Measurements from ENCODE around the gene CTIF. TPM values are rescaled to one million over a fixed set of nuclear protein-coding genes. Genes with fewer than 3 reads are reported as not detected.

CTIF gene
- total RNA-seq, 2 experiments from 2014 or later = 0.06 to 0.38 TPM

GRCh38 chr18:48904091-48904490, 365.3 kb downstream of the CTIF start:
- Histone ChIP-seq H3K4me1 (ENCODE audit: insufficient read depth, low read length, poor library complexity, severe bottlenecking) (no peaks in the 10 kb centered on the region), H3K4me3 (ENCODE audit: low read depth, low read length, poor library complexity, severe bottlenecking) (no peak overlapping the region), H3K9me2 (ENCODE audit: insufficient read depth, low read length) (no peaks in the 10 kb centered on the region), H3K79me2 (ENCODE audit: insufficient read depth, low read depth, low read length) (no peaks in the 10 kb centered on the region), H3K36me3 (ENCODE audit: insufficient read depth, low read length) (no peaks in the 10 kb centered on the region), H3K9me3 (ENCODE audit: low read length) (no peaks in the 10 kb centered on the region), H3K4me2 (ENCODE audit: low read length) (no peak overlapping the region), H3K27ac (ENCODE audit: low read depth, low read length, poor library complexity, severe bottlenecking) (no peak overlapping the region), H2AFZ (ENCODE audit: low read length) (no peak overlapping the region), H4K20me1 (ENCODE audit: insufficient read depth, low read length) (no peaks in the 10 kb centered on the region)
- ChIA-PET CTCF (ENCODE audit: unreplicated experiment) (no interaction called here), POLR2A (no interaction called here)
- TF ChIP-seq EZH2phosphoT487 (IDR thresholded peaks at IDR 0.05; ENCODE audit: borderline replicate concordance, low read depth, low read length) (no peak), CTCF (conservative IDR thresholded peaks at IDR 0.05; ENCODE audit: low read length) (no peak)
- DNase-seq (ENCODE audit: low spot score) = no peak
- BruUV-seq (replicated peaks) = no TSS peak
- intact Hi-C loops (cut with micrococcal nuclease; ENCODE audit: unreplicated experiment) = no loop called here

- no TSS peak for BruUV-seq (replicated peaks)
- intact Hi-C loops (cut with micrococcal nuclease; ENCODE audit: unreplicated experiment) = no loop called here
- no peaks in the 10 kb centered on the region for H3K9me2 ChIP-seq (ENCODE audit: insufficient read depth, low read length)
- no peak overlapping the region for H3K27ac ChIP-seq (ENCODE audit: low read depth, low read length, poor library complexity, severe bottlenecking)
- H3K4me1 ChIP-seq (ENCODE audit: insufficient read depth, low read length, poor library complexity, severe bottlenecking) = no peaks in the 10 kb centered on the region
- POLR2A ChIA-PET = no interaction called here
- no peaks in the 10 kb centered on the region for H3K79me2 ChIP-seq (ENCODE audit: insufficient read depth, low read depth, low read length)
- H2AFZ ChIP-seq (ENCODE audit: low read length) = no peak overlapping the region
- H4K20me1 ChIP-seq (ENCODE audit: insufficient read depth, low read length) = no peaks in the 10 kb centered on the region
- DNase-seq (ENCODE audit: low spot score) = no peak
- no peaks in the 10 kb centered on the region for H3K36me3 ChIP-seq (ENCODE audit: insufficient read depth, low read length)
- H3K4me2 ChIP-seq (ENCODE audit: low read length) = no peak overlapping the region
- H3K9me3 ChIP-seq (ENCODE audit: low read length) = no peaks in the 10 kb centered on the region
- TF ChIP-seq EZH2phosphoT487 (IDR thresholded peaks at IDR 0.05; ENCODE audit: borderline replicate concordance, low read depth, low read length) = no peak
- no peak for TF ChIP-seq CTCF (conservative IDR thresholded peaks at IDR 0.05; ENCODE audit: low read length)
- CTCF ChIA-PET (ENCODE audit: unreplicated experiment) = no interaction called here
- no peak overlapping the region for H3K4me3 ChIP-seq (ENCODE audit: low read depth, low read length, poor library complexity, severe bottlenecking)
Measured at GRCh38 chr18:48904847-48905394, 366.1 kb downstream of the CTIF start.

- H3K9me2 ChIP-seq (ENCODE audit: insufficient read depth, low read length) = no peaks in the 10 kb centered on the region
- no peaks in the 10 kb centered on the region for H3K9me3 ChIP-seq (ENCODE audit: low read length)
- H3K4me2 ChIP-seq (ENCODE audit: low read length) = no peak overlapping the region
- no peaks in the 10 kb centered on the region for H3K36me3 ChIP-seq (ENCODE audit: insufficient read depth, low read length)
- no peaks in the 10 kb centered on the region for H3K79me2 ChIP-seq (ENCODE audit: insufficient read depth, low read depth, low read length)
- TF ChIP-seq CTCF (conservative IDR thresholded peaks at IDR 0.05; ENCODE audit: low read length) (no peak), EZH2phosphoT487 (IDR thresholded peaks at IDR 0.05; ENCODE audit: borderline replicate concordance, low read depth, low read length) (no peak)
- ChIA-PET POLR2A (no interaction called here), CTCF (ENCODE audit: unreplicated experiment) (no interaction called here)
- H4K20me1 ChIP-seq (ENCODE audit: insufficient read depth, low read length) = no peaks in the 10 kb centered on the region
- no peak overlapping the region for H3K27ac ChIP-seq (ENCODE audit: low read depth, low read length, poor library complexity, severe bottlenecking)
- BruUV-seq (replicated peaks) = no TSS peak
- H2AFZ ChIP-seq (ENCODE audit: low read length) = no peak overlapping the region
- H3K4me1 ChIP-seq (ENCODE audit: insufficient read depth, low read length, poor library complexity, severe bottlenecking) = no peaks in the 10 kb centered on the region
- H3K4me3 ChIP-seq (ENCODE audit: low read depth, low read length, poor library complexity, severe bottlenecking) = no peak overlapping the region
- intact Hi-C loops (cut with micrococcal nuclease; ENCODE audit: unreplicated experiment) = no loop called here
- DNase-seq (ENCODE audit: low spot score) = no peak
Measured at GRCh38 chr18:48905513-48905912, 366.7 kb downstream of the CTIF start.

Data from OCI-LY7 (cell line).